HEK293T (cell line): ENCODE measurements around the gene RBKS.

ENCODE experiments used
- CTCF ChIA-PET: fragments of 350-600 bp; formaldehyde crosslinking; extraction: SDS; loops from one replicate; lab custom pipeline; 2021; ENCODE audit warnings: antibody characterized with exemption, inconsistent platforms; lab: Yijun Ruan, JAX
- POLR2A ChIA-PET: fragments of 350-600 bp; formaldehyde crosslinking; extraction: SDS; loops from one replicate; lab custom pipeline; 2020; ENCODE audit warnings: antibody characterized with exemption, inconsistent platforms; lab: Yijun Ruan, JAX
- DNase-seq: peaks from one replicate; pipeline ENCODE4 v3.0.0; 2012; ENCODE audit warnings: mixed read lengths; ENCODE audit errors: extremely low spot score
- ARNT ChIP-seq: fragments of 450-650 bp; IDR thresholded peaks from 2 replicates; pipeline ENCODE4 v1.6.1; 2017; ENCODE audit warnings: mild to moderate bottlenecking
- BHLHE40 ChIP-seq: fragments of 450-650 bp; IDR thresholded peaks from 2 replicates; pipeline ENCODE4 v1.6.1; 2016; ENCODE audit warnings: mild to moderate bottlenecking, moderate library complexity, borderline replicate concordance
- CTBP1 ChIP-seq: fragments of 450-650 bp; IDR thresholded peaks from 2 replicates; pipeline ENCODE4 v1.6.1; 2016; ENCODE audit warnings: borderline replicate concordance
- ELF4 ChIP-seq: fragments of 450-650 bp; IDR thresholded peaks from 2 replicates; pipeline ENCODE4 v1.6.1; 2017; ENCODE audit warnings: antibody characterized with exemption
- FOXA1 ChIP-seq: fragments of 450-650 bp; IDR thresholded peaks from 2 replicates; pipeline ENCODE4 v1.6.1; 2016; ENCODE audit warnings: mild to moderate bottlenecking
- FOXK2 ChIP-seq: fragments of 450-650 bp; IDR thresholded peaks from 2 replicates; pipeline ENCODE4 v1.6.1; 2016; ENCODE audit warnings: mild to moderate bottlenecking
- FOXM1 ChIP-seq: fragments of 450-650 bp; IDR thresholded peaks from 2 replicates; pipeline ENCODE4 v1.6.1; 2017; ENCODE audit warnings: mild to moderate bottlenecking, borderline replicate concordance
- HDGF ChIP-seq: fragments of 450-650 bp; IDR thresholded peaks from 2 replicates; pipeline ENCODE4 v1.6.1; 2017; ENCODE audit warnings: antibody characterized with exemption, borderline replicate concordance
- L3MBTL2 ChIP-seq: fragments of 450-650 bp; conservative IDR thresholded peaks from 2 replicates; pipeline ENCODE4 v1.6.1; 2016; ENCODE audit warnings: mild to moderate bottlenecking
- LEF1 ChIP-seq: fragments of 450-650 bp; IDR thresholded peaks from 2 replicates; pipeline ENCODE4 v1.6.1; 2017; ENCODE audit warnings: mild to moderate bottlenecking, borderline replicate concordance
- NFRKB ChIP-seq: fragments of 450-650 bp; IDR thresholded peaks from 2 replicates; pipeline ENCODE4 v1.6.1; 2016; ENCODE audit warnings: mild to moderate bottlenecking, moderate library complexity
- SP1 ChIP-seq: fragments of 450-650 bp; IDR thresholded peaks from 2 replicates; pipeline ENCODE4 v1.6.1; 2017
- SUZ12 ChIP-seq: fragments of 450-650 bp; IDR thresholded peaks from 2 replicates; pipeline ENCODE4 v1.6.1; 2016; ENCODE audit warnings: mild to moderate bottlenecking
- TARDBP ChIP-seq: fragments of 450-650 bp; IDR thresholded peaks from 2 replicates; pipeline ENCODE4 v1.6.1; 2016
- ZNF384 ChIP-seq: fragments of 450-650 bp; IDR thresholded peaks from 2 replicates; pipeline ENCODE4 v1.6.1; 2016
- TF ChIP-seq, protein P1 (sequence below): fragments of 450-650 bp; IDR thresholded peaks from 2 replicates; pipeline ENCODE4 v1.6.1; 2016

Gene RBKS

GRCh38 chr2:27781496-27781895, 108.7 kb downstream of the RBKS start:
- TF ChIP-seq FOXM1 (no peak), ZNF384 (no peak), ELF4 (no peak), FOXA1 (no peak), TARDBP (no peak)
- TF ChIP-seq, protein P1, sequence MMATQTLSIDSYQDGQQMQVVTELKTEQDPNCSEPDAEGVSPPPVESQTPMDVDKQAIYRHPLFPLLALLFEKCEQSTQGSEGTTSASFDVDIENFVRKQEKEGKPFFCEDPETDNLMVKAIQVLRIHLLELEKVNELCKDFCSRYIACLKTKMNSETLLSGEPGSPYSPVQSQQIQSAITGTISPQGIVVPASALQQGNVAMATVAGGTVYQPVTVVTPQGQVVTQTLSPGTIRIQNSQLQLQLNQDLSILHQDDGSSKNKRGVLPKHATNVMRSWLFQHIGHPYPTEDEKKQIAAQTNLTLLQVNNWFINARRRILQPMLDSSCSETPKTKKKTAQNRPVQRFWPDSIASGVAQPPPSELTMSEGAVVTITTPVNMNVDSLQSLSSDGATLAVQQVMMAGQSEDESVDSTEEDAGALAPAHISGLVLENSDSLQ, result no peak
- POLR2A ChIA-PET, result no interaction called here
- no peak for DNase-seq
- CTCF ChIA-PET, result no interaction called here

DNA sequence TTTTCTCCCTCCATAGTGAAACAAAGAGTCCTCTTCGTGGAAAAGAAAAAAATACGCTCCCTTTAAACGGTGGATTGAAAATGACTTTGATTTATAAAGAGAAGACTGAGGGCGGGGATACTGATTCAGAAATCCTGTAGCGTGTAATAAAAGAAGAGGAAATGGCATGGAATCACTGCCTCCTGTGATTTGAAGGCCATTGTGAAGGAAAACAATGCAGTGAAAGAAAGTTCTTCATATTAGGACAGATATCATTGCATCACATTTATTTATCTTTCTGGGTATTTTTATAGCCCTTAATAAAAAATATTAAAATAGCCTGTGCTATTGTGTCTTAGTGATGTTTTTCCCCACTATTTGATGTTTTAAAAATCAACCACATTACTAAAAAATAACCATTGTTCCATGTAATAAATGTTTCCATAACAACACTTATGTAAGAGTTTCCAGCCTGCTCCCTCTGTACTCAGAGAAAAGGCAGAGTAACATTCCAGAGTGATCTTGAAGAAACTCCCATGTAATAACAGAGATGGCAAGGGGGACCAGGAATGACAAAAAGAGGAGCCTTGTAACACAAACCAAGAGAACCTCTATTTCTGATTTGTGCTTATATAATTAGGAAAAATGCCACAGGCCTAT, 110.7 kb downstream of the RBKS start:
- ChIA-PET POLR2A (no interaction called here), CTCF (interaction anchor here (0.6 kb wide), 1 partner anchor 161 kb away, joined by 3 read pairs; no protein-coding TSS in a partner anchor)
- no peak for DNase-seq
- TF ChIP-seq CTBP1, result no peak

DNA sequence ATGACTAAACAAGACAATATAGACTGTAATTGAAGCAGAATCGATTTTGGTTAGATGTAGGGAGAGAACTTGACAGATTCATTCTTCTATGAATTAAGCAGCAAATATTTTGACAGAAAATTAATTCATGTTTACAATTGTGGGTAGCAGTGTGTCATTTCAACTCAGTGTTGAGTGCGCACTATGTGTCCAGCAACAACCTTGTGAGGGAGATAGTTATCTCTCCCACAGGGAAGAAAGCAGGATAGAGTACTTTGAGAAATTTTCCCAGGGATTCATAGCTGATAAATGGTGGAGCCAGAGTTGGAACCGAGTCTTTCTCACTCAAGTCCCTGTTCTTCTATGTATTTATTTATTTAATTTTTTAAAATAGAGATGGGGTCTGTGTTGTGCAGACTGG, 113.5 kb downstream of the RBKS start:
- ChIA-PET POLR2A (no interaction called here), CTCF (no interaction called here)
- DNase-seq, result no peak
- TF ChIP-seq, protein P1, result no peak
- TF ChIP-seq FOXM1 (no peak), FOXK2 (no peak), ELF4 (no peak), SP1 (no peak), ARNT (no peak), LEF1 (no peak), BHLHE40 (no peak), HDGF (no peak), TARDBP (no peak), CTBP1 (no peak), NFRKB (no peak), L3MBTL2 (no peak), SUZ12 (no peak), ZNF384 (no peak), FOXA1 (no peak)

DNA sequence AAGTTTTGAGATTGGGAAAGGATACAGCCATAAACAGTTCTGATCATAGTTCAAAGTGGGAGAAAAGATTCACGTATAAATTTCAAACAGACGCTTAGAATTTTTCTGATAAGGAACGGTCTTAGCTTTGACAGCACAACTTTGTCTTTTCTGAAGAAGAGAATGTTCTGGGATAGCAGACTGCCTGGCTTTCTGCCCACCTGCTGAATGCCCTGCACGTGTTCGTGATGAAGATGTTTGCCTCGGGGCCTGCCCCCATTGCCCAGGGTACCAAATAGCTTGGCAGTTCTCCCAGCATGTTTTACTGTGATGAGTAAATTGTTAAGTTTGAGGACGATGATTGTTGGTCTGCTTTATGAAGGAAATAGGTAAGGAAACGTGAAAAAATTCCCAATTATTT, 114.1 kb downstream of the RBKS start:
- ChIA-PET POLR2A (no interaction called here), CTCF (no interaction called here)
- no peak for TF ChIP-seq SP1
- no peak for DNase-seq

DNA sequence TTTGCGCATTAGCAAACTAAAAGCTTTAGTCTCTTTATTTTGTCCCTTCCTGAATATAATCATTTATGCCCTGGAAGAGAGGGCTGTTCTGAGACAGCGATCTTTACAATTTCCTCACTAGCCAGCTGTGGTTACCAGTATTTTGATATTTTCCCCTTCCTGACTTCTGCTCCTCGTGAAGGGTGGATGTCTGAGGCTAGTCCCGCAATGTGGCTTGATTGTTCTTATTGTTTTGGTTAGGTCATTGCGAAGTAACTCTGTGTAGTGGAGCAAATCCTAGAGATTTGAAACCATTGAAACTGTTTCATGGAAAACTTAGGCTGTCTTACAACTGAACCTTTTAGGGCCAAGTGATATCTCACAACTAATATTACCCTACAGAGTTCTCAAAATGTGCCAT, 116.2 kb downstream of the RBKS start:
- ChIA-PET POLR2A (no interaction called here), CTCF (interaction anchor here (0.6 kb wide), 1 partner anchor 897 kb away, joined by 3 read pairs; no protein-coding TSS in a partner anchor)
- no peak for DNase-seq
- TF ChIP-seq FOXK2 (no peak), LEF1 (no peak), FOXM1 (no peak), BHLHE40 (no peak)
- TF ChIP-seq, protein P1, result no peak

DNA sequence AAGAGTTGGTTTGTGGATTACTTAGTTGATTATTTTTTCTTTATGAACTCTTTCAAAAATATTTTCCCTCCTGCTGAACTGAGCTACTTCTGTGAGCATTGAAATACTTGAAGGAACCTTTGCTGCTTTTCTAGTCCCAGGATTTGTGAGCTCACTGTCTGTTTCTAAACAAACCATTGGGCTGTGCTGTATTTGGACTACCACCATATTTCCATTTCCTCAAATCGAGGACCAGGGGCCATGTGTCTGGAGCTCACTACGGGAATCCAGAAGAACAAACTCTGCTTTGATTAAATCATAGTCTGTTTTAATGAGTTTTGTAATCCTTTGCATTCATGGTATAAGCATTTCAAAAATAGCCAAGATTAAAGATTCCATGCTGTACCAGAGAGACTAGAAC, 117.4 kb downstream of the RBKS start:
- POLR2A ChIA-PET, result no interaction called here
- CTCF ChIA-PET, result no interaction called here

More for the DNA sequence above, 117.4 kb downstream of the RBKS start:
- no peak for DNase-seq
- TF ChIP-seq L3MBTL2, result no peak
- TF ChIP-seq BHLHE40, result no peak
- no peak for TF ChIP-seq FOXK2
- TF ChIP-seq ZNF384, result no peak
- TF ChIP-seq ARNT, result no peak
- TF ChIP-seq FOXA1, result no peak
- TF ChIP-seq NFRKB, result no peak
- TF ChIP-seq TARDBP, result no peak
- TF ChIP-seq, protein P1, result no peak
- TF ChIP-seq FOXM1, result no peak
